NT2/D1 (cell line): ENCODE data around the gene OR9K2.

Source experiments
- SUZ12 ChIP-seq: IDR thresholded peaks from 2 replicates; pipeline ENCODE4 v1.6.1; 2011; ENCODE audit not compliant: insufficient read length, insufficient read depth; ENCODE audit errors: extremely low read depth
- YY1 ChIP-seq: IDR thresholded peaks from 2 replicates; pipeline ENCODE4 v1.6.1; 2011; ENCODE audit not compliant: insufficient read length, insufficient read depth
- ZNF274 ChIP-seq: IDR thresholded peaks from 2 replicates; pipeline ENCODE4 v1.6.1; 2011; ENCODE audit warnings: mild to moderate bottlenecking, low read depth, low read length

- no peak for TF ChIP-seq YY1
- no peak for TF ChIP-seq ZNF274
- no peak for TF ChIP-seq SUZ12
These were observed 10.1 kb upstream of the OR9K2 start for GRCh38 chr12:55116152-55116551.
